WTC11 (cell line): Measurements from ENCODE around the gene EXOC4. TPM values are rescaled to one million over a fixed set of nuclear protein-coding genes. Genes with fewer than 3 reads are reported as not detected.

Experiments
- ATAC-seq: fragments of 200-7000 bp; cut with Tn5 transposase; 2 replicates; pipeline ENCODE4 v1.10.0; 2021; ENCODE audit warnings: mild to moderate bottlenecking, moderate library complexity
- CTCF ChIA-PET: fragments of 300-600 bp; sonication (Branson Sonifier 250); formaldehyde crosslinking; loops from one replicate; lab custom pipeline; 2021; ENCODE audit warnings: antibody characterized with exemption; lab: Charles Lee
- POLR2A ChIA-PET: fragments of 350-600 bp; sonication (Branson Sonifier 250); formaldehyde crosslinking; loops from one replicate; lab custom pipeline; 2021; ENCODE audit warnings: antibody characterized with exemption; lab: Charles Lee
- DNase-seq: peaks from one replicate; pipeline ENCODE4 v3.0.0; 2021; ENCODE audit warnings: low spot score
- H3K27ac Mint-ChIP-seq: 2 replicates; pipeline ENCODE4 v1.8.0; 2021; ENCODE audit warnings: mixed read lengths
- H3K27me3 Mint-ChIP-seq: 2 replicates; pipeline ENCODE4 v1.8.0; 2021; ENCODE audit warnings: low read depth, mild to moderate bottlenecking, moderate library complexity, mixed read lengths
- H3K36me3 Mint-ChIP-seq: 2 replicates; pipeline ENCODE4 v1.8.0; 2021; ENCODE audit warnings: mixed read lengths
- H3K4me1 Mint-ChIP-seq: 2 replicates; pipeline ENCODE4 v1.8.0; 2022; ENCODE audit warnings: mixed read lengths
- H3K4me3 Mint-ChIP-seq: 2 replicates; pipeline ENCODE4 v1.8.0; 2021; ENCODE audit warnings: mild to moderate bottlenecking, moderate library complexity, mixed read lengths
- H3K9me3 Mint-ChIP-seq: 2 replicates; pipeline ENCODE4 v1.8.0; 2021; ENCODE audit warnings: mixed read lengths
- CBFB ChIP-seq: sonication (generic); formaldehyde crosslinking; IDR thresholded peaks from 2 replicates; pipeline ENCODE4 v1.8.1; 2022; ENCODE audit warnings: mild to moderate bottlenecking, low read depth, missing genetic modification reagents
- FOXJ3 ChIP-seq: sonication (generic); formaldehyde crosslinking; IDR thresholded peaks from 2 replicates; pipeline ENCODE4 v1.9.0; 2021; ENCODE audit warnings: missing genetic modification reagents, mild to moderate bottlenecking, borderline replicate concordance
- MYBL2 ChIP-seq: sonication (generic); formaldehyde crosslinking; IDR thresholded peaks from 2 replicates; pipeline ENCODE4 v1.8.1; 2023; ENCODE audit warnings: mild to moderate bottlenecking, moderate library complexity, missing genetic modification reagents
- NR2C2 ChIP-seq: sonication (generic); formaldehyde crosslinking; IDR thresholded peaks from 2 replicates; pipeline ENCODE4 v1.8.0; 2022; ENCODE audit warnings: mild to moderate bottlenecking, missing genetic modification reagents
- NR3C1 ChIP-seq: sonication (generic); formaldehyde crosslinking; conservative IDR thresholded peaks from 2 replicates; pipeline ENCODE4 v1.8.1; 2023; ENCODE audit warnings: low read depth, mild to moderate bottlenecking, missing genetic modification reagents
- OVOL2 ChIP-seq: fragments of 250-450 bp; sonication (Bioruptor Pico); IDR thresholded peaks from 2 replicates; pipeline ENCODE4 v1.9.0; 2021; ENCODE audit warnings: mild to moderate bottlenecking, borderline replicate concordance
- PRRX2 ChIP-seq: fragments of 250-450 bp; sonication (Bioruptor Pico); IDR thresholded peaks from 2 replicates; pipeline ENCODE4 v1.8.0; 2021; ENCODE audit warnings: mild to moderate bottlenecking
- RELA ChIP-seq: sonication (generic); formaldehyde crosslinking; IDR thresholded peaks from 2 replicates; pipeline ENCODE4 v1.8.1; 2022; ENCODE audit warnings: missing genetic modification reagents, mild to moderate bottlenecking, borderline replicate concordance
- ZNF219 ChIP-seq: sonication (generic); formaldehyde crosslinking; IDR thresholded peaks from 2 replicates; pipeline ENCODE4 v1.8.0; 2023; ENCODE audit warnings: missing genetic modification reagents, mild to moderate bottlenecking, borderline replicate concordance
- ZNF263 ChIP-seq: sonication (generic); formaldehyde crosslinking; IDR thresholded peaks from 2 replicates; pipeline ENCODE4 v1.8.1; 2022; ENCODE audit warnings: low read depth, mild to moderate bottlenecking, moderate library complexity, missing genetic modification reagents
- ZNF416 ChIP-seq: fragments of 250-450 bp; sonication (Bioruptor Pico); IDR thresholded peaks from 2 replicates; pipeline ENCODE4 v1.9.0; 2021; ENCODE audit warnings: mild to moderate bottlenecking, inconsistent platforms
- total RNA-seq: library from RNA; stranded (reverse); gene quantifications from 3 replicates; pipeline ENCODE4 v1.2.3, GENCODE V29; 2021
- TF ChIP-seq, protein P1 (sequence below): sonication (generic); formaldehyde crosslinking; IDR thresholded peaks from 2 replicates; pipeline ENCODE4 v1.8.1; 2022; ENCODE audit warnings: missing genetic modification reagents, borderline replicate concordance
- TF ChIP-seq, protein P2 (sequence below): fragments of 250-450 bp; sonication (Bioruptor Pico); conservative IDR thresholded peaks from 2 replicates; pipeline ENCODE4 v1.9.0; 2021; ENCODE audit warnings: mild to moderate bottlenecking
- TF ChIP-seq, protein P3 (sequence below): sonication (generic); formaldehyde crosslinking; IDR thresholded peaks from 2 replicates; pipeline ENCODE4 v1.8.1; 2022; ENCODE audit warnings: mild to moderate bottlenecking, moderate library complexity, missing genetic modification reagents
- TF ChIP-seq, protein P4 (sequence below): sonication (generic); formaldehyde crosslinking; IDR thresholded peaks from 2 replicates; pipeline ENCODE4 v1.8.1; 2023; ENCODE audit warnings: mild to moderate bottlenecking, missing genetic modification reagents

The EXOC4 gene
- total RNA-seq, 1 experiment from 2014 or later = 62.0 TPM

DNA sequence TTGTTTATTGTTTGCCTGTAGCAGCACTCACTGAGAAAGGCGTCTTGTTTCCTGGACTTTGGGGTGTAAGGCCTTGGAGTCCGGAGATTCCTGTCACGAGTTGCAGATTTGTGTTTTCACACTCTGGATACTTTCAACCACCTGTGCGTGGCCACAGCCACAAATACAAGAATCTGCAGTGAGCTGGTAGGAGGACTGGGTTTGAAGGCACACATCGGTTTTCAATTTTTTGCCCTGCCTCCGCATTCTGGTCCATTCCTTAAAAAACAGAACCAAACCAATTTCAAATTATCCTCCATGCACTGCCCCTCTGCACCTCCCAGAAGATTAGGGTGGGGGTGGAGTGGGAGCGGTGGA lies 619 bp downstream of the EXOC4 start:
- no peak for ATAC-seq
- peaks cover 15% of the 10 kb centered on the region for H3K4me1 Mint-ChIP-seq
- peak overlapping the region; percentile 74 for H3K27ac Mint-ChIP-seq
- CTCF ChIA-PET = interaction anchor here (1.4 to 1.8 kb wide), 2 partner anchors 9 to 181 kb away, joined by 4 to 5 read pairs; no protein-coding TSS in a partner anchor
- H3K27me3 Mint-ChIP-seq = no peaks in the 10 kb centered on the region
- TF ChIP-seq, protein P1, sequence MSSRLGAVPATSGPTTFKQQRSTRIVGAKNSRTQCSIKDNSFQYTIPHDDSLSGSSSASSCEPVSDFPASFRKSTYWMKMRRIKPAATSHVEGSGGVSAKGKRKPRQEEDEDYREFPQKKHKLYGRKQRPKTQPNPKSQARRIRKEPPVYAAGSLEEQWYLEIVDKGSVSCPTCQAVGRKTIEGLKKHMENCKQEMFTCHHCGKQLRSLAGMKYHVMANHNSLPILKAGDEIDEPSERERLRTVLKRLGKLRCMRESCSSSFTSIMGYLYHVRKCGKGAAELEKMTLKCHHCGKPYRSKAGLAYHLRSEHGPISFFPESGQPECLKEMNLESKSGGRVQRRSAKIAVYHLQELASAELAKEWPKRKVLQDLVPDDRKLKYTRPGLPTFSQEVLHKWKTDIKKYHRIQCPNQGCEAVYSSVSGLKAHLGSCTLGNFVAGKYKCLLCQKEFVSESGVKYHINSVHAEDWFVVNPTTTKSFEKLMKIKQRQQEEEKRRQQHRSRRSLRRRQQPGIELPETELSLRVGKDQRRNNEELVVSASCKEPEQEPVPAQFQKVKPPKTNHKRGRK (CRISPR knock-in tag) = no peak
- TF ChIP-seq RELA (CRISPR knock-in tag) (no peak), ZNF219 (CRISPR knock-in tag) (no peak)
- POLR2A ChIA-PET = no interaction called here
- peak overlapping the region; percentile 94 for H3K4me3 Mint-ChIP-seq
- peaks cover 12% of the 10 kb centered on the region for H3K9me3 Mint-ChIP-seq
- H3K36me3 Mint-ChIP-seq = no peaks in the 10 kb centered on the region; the same call in 1 of the 2 replicates
- no peak for DNase-seq

DNA sequence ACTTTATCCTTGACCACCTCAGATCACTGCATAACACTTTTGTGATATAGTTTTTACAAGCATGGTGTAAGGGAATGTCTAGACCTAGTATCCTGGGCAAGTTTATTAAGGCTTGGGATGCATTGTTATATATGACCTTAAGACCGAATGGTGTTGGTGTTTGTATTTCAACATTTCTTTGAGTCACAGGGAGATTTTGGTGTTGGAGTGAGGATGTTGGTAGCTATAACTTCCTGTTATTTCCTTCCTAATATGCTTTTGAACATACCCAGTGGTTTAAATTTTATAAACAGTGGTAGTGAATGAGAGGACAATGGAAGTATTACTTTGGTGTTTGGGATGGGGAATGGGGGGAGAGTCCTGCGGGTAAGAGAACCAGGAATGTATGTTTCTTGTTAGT lies 2.6 kb downstream of the EXOC4 start:
- H3K4me3 Mint-ChIP-seq = no peak overlapping the region
- TF ChIP-seq NR3C1 (CRISPR knock-in tag) (no peak), CBFB (no peak), NR2C2 (no peak), ZNF416 (CRISPR knock-in tag) (no peak), PRRX2 (CRISPR knock-in tag) (no peak)
- TF ChIP-seq, protein P2, sequence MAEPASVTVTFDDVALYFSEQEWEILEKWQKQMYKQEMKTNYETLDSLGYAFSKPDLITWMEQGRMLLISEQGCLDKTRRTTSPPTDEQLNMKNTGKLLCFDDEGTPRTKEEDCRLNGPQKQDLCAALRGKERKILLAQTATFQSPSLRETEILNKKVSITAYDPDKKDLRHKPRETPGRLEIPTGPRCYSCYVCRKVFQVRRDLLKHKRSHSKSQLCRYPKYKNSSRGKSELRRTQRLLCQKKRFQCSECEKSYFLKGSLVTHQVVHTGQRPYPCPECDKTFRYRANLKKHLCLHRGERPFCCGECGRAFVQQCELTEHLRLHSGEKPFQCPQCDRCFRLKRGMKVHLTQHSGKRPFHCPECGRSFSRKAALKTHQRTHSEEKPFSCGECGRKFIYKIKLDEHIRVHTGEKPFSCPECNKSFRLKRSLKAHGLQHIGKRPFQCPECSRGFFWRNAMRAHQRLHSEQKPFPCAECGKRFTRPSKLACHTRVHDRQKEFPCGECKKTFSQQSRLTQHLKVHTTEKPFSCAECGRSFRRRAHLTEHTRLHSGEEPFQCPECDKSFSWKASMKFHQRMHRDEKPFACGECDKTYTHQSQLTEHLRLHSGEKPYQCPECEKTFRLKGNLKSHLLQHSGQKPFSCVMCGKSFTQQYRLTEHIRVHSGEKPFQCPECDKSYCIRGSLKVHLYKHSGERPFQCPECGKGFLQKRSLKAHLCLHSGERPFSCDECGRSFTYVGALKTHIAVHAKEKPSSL (CRISPR knock-in tag) = no peak
- TF ChIP-seq, protein P3, sequence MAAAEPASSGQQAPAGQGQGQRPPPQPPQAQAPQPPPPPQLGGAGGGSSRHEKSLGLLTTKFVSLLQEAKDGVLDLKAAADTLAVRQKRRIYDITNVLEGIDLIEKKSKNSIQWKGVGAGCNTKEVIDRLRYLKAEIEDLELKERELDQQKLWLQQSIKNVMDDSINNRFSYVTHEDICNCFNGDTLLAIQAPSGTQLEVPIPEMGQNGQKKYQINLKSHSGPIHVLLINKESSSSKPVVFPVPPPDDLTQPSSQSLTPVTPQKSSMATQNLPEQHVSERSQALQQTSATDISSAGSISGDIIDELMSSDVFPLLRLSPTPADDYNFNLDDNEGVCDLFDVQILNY (CRISPR knock-in tag) = no peak
- no peaks in the 10 kb centered on the region for H3K27me3 Mint-ChIP-seq
- peaks cover 15% of the 10 kb centered on the region for H3K4me1 Mint-ChIP-seq
- CTCF ChIA-PET = no interaction called here
- POLR2A ChIA-PET = no interaction called here
- DNase-seq (no peak), ATAC-seq (no peak)
- peak overlapping the region; percentile 35; the same call in 1 of the 2 replicates for H3K27ac Mint-ChIP-seq
- no peaks in the 10 kb centered on the region for H3K9me3 Mint-ChIP-seq
- H3K36me3 Mint-ChIP-seq = no peaks in the 10 kb centered on the region; the same call in 1 of the 2 replicates

DNA sequence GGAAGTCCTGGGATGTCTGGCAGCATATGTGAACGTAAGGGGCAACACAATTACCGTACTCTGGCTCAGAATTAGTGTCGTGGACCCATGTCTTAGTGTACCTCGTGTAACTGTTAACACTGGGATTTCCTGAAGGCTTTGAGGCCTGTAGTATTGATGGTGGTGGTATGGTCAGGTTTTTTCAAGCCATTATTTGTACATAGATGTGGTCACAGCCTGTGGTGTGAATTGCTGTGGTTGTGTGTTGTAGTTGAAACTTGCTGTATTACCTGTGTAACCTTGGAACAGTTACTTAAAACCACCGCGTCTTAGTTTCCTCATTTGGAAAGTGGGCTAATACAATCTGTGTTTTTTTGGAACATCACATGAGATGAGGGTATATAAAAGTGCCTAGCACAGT lies 5.3 kb downstream of the EXOC4 start:
- POLR2A ChIA-PET = no interaction called here
- Mint-ChIP-seq H3K9me3 (no peaks in the 10 kb centered on the region), H3K27me3 (no peaks in the 10 kb centered on the region), H3K36me3 (peaks cover 8% of the 10 kb centered on the region), H3K4me1 (peaks cover 20% of the 10 kb centered on the region), H3K4me3 (no peak overlapping the region), H3K27ac (peak overlapping the region; percentile 18; the same call in 1 of the 2 replicates)
- TF ChIP-seq, protein P4, sequence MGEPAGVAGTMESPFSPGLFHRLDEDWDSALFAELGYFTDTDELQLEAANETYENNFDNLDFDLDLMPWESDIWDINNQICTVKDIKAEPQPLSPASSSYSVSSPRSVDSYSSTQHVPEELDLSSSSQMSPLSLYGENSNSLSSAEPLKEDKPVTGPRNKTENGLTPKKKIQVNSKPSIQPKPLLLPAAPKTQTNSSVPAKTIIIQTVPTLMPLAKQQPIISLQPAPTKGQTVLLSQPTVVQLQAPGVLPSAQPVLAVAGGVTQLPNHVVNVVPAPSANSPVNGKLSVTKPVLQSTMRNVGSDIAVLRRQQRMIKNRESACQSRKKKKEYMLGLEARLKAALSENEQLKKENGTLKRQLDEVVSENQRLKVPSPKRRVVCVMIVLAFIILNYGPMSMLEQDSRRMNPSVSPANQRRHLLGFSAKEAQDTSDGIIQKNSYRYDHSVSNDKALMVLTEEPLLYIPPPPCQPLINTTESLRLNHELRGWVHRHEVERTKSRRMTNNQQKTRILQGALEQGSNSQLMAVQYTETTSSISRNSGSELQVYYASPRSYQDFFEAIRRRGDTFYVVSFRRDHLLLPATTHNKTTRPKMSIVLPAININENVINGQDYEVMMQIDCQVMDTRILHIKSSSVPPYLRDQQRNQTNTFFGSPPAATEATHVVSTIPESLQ (CRISPR knock-in tag) = no peak
- TF ChIP-seq MYBL2 (CRISPR knock-in tag) (no peak), OVOL2 (CRISPR knock-in tag) (no peak), FOXJ3 (CRISPR knock-in tag) (no peak), ZNF263 (CRISPR knock-in tag) (no peak)
- TF ChIP-seq, protein P2 (CRISPR knock-in tag) = no peak
- CTCF ChIA-PET = interaction anchor here (0.8 kb wide), 1 partner anchor 86 kb away, joined by 3 read pairs; no protein-coding TSS in a partner anchor
- no peak for ATAC-seq
- no peak for DNase-seq
